Cardiac muscle cell (in vitro differentiated cells and primary cell): Measurements from ENCODE around the gene EIF2A. TPM values are rescaled to one million over a fixed set of nuclear protein-coding genes. Genes with fewer than 3 reads are reported as not detected.

Experiments used
- DNase-seq, 2 donors: peaks; one replicate each; pipeline versions ENCODE4 v3.0.0 to v3.0.0-alpha.2; 2010 to 2017; ENCODE audit warnings: low read depth in 1 of 2, low spot score in 1 of 2
- H3K27ac ChIP-seq: fragments of 200-600 bp; sonication (generic); 2 replicates; pipeline ENCODE4 v1.5.1; 2016
- H3K27me3 ChIP-seq: fragments of 200-600 bp; sonication (generic); 2 replicates; pipeline ENCODE4 v1.6.0; 2016; ENCODE audit warnings: control low read depth
- H3K36me3 ChIP-seq: fragments of 200-600 bp; sonication (generic); 2 replicates; pipeline ENCODE4 v1.5.1; 2016; ENCODE audit warnings: control low read depth
- H3K4me1 ChIP-seq: fragments of 200-600 bp; sonication (generic); 2 replicates; pipeline ENCODE4 v1.8.1; 2017; ENCODE audit warnings: low read depth, mild to moderate bottlenecking, mixed run types
- H3K4me3 ChIP-seq: fragments of 200-600 bp; sonication (generic); 2 replicates; pipeline ENCODE4 v1.5.1; 2016; ENCODE audit warnings: mild to moderate bottlenecking
- H3K9me3 ChIP-seq: fragments of 200-600 bp; sonication (generic); 2 replicates; pipeline ENCODE4 v1.5.1; 2017; ENCODE audit warnings: low read depth, mild to moderate bottlenecking, control low read depth
- polyA plus RNA-seq: library from polyadenylated mRNA; unstranded; fragments of >200 nt; fragmentation: Nextera tagmentation; extraction: Ambion mirVana; gene quantifications from 2 replicates; pipeline ENCODE4 v1.2.1, GENCODE V29; 2016
- total RNA-seq: library from RNA; depleted of rRNA; stranded (reverse); fragments of >200 nt; gene quantifications from 2 replicates; pipeline ENCODE4 v1.2.3, GENCODE V29; 2016
- TF ChIP-seq, protein P1 (sequence below): IDR thresholded peaks from 2 replicates; pipeline ENCODE4 v1.5.1; 2012; ENCODE audit warnings: low read depth, mild to moderate bottlenecking, low read length

The EIF2A gene
- total and polyA plus RNA-seq, 2 experiments from 2014 or later = 40.5 to 49.5 TPM

DNA sequence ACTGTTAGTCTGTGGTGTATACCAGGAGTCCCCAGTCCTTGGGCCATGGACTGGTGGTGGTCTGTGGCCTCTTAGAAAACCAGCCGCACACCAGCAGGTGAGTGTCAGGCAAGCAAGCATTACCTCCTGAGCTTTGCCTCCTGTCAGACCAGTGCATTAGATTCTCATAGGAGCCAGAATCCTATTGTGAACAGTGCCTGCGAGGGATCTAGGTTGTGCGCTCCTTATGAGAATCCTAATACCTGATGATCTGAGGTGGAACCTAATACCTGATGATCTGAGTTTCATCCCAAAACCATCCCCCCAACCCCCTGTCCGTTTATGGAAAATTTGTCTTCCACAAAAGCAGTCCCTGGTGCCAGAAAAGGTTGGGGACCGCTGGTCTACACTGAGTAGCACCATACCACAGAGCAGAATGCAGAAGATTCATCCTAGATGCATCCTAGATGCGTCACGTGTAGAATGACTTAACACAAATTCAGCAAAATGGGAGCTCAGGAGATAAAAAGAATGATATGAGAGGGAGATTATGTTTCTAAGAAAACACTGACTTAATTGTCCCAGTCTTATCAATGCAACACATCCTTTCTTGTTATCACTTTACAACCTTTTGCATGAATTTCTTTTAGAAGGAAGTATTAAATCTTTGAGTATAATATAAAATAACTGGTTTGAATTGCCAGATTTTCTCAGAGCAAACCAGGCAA is 85.1 kb downstream of the EIF2A start:
- TF ChIP-seq, protein P1, sequence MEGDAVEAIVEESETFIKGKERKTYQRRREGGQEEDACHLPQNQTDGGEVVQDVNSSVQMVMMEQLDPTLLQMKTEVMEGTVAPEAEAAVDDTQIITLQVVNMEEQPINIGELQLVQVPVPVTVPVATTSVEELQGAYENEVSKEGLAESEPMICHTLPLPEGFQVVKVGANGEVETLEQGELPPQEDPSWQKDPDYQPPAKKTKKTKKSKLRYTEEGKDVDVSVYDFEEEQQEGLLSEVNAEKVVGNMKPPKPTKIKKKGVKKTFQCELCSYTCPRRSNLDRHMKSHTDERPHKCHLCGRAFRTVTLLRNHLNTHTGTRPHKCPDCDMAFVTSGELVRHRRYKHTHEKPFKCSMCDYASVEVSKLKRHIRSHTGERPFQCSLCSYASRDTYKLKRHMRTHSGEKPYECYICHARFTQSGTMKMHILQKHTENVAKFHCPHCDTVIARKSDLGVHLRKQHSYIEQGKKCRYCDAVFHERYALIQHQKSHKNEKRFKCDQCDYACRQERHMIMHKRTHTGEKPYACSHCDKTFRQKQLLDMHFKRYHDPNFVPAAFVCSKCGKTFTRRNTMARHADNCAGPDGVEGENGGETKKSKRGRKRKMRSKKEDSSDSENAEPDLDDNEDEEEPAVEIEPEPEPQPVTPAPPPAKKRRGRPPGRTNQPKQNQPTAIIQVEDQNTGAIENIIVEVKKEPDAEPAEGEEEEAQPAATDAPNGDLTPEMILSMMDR = no peak
- Histone ChIP-seq H3K9me3 (no peaks in the 10 kb centered on the region), H3K27ac (peak overlapping the region; percentile 25), H3K4me3 (no peak overlapping the region), H3K27me3 (no peaks in the 10 kb centered on the region), H3K36me3 (peaks cover 17% of the 10 kb centered on the region), H3K4me1 (no peaks in the 10 kb centered on the region)
- DNase-seq = no peak

DNA sequence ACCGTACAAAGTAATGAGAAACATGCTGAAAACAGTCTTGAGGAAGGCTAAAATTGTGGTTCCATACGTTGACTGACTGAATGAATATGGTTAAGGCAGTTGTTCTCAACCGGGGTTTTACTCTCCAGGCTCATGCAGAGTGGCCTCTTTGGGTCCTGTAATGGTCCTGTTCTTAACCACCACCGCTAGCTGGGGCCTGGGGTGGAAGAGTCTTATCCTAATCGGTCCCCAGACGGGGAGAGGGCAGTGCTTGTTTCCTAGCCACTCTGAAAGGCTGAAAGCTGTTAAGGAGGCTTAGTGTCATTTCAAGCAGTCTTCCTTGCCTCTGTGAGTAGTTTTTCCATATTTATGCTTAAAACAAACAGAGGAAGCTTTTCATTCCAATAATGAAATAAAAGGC is 88.5 kb downstream of the EIF2A start:
- Histone ChIP-seq H3K9me3 (no peaks in the 10 kb centered on the region), H3K27ac (no peak overlapping the region), H3K4me1 (no peaks in the 10 kb centered on the region), H3K36me3 (peaks cover 6% of the 10 kb centered on the region), H3K4me3 (no peak overlapping the region), H3K27me3 (no peaks in the 10 kb centered on the region)
- no peak for DNase-seq
- TF ChIP-seq, protein P1 = no peak

DNA sequence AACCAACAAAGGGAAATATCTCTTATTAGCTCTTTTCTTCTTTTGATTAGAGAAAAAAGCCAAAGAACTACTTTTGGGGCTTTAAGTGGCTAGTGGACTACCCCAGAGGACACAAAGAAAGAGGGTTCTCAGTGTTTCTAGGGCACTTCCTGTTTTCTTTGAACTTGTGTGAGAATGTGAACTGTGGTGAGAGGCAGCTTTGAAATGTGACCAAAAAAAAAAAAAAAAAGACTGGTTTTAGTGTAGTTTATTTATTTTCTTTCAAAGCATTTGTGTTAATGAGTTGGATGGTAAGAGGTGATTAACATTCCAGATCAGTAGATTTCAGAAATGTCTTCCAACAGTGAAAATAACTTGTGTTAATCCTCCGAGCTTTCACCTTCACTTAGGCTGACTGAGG is 88.9 kb downstream of the EIF2A start:
- no peaks in the 10 kb centered on the region for H3K9me3 ChIP-seq
- H3K27me3 ChIP-seq = no peaks in the 10 kb centered on the region
- TF ChIP-seq, protein P1 = no peak
- peaks cover 2% of the 10 kb centered on the region for H3K36me3 ChIP-seq
- no peak overlapping the region for H3K4me3 ChIP-seq
- H3K27ac ChIP-seq = no peak overlapping the region
- no peaks in the 10 kb centered on the region for H3K4me1 ChIP-seq
- DNase-seq = peak in 1 of 2 donors; percentile 18

Other genes with a start within 250 kb of the EIF2A start
- 12.8 and 25.6 TPM in 2 replicates for gene TSC22D2, start 138.5 kb upstream of the EIF2A start, total RNA-seq
- gene TSC22D2, start 138.5 kb upstream of the EIF2A start, polyA plus RNA-seq = 22.6 and 29.1 TPM in 2 replicates
- 208 and 252 TPM in 2 replicates for gene SERP1, start 291 bp upstream of the EIF2A start, total RNA-seq
- 73.4 and 76.0 TPM in 2 replicates for gene SERP1, start 291 bp upstream of the EIF2A start, polyA plus RNA-seq
- 69.3 and 74.7 TPM in 2 replicates for gene SELENOT, start 56.5 kb downstream of the EIF2A start, total RNA-seq
- 197 and 199 TPM in 2 replicates for gene SELENOT, start 56.5 kb downstream of the EIF2A start, polyA plus RNA-seq
- 0.18 TPM in 1 of 2 replicates, not detected in the other for gene ERICH6, start 157.1 kb downstream of the EIF2A start, total RNA-seq
- gene ERICH6, start 157.1 kb downstream of the EIF2A start, polyA plus RNA-seq = 0.44 and 0.55 TPM in 2 replicates
- gene SIAH2, start 216.4 kb downstream of the EIF2A start, total RNA-seq = 39.6 and 65.7 TPM in 2 replicates
- 49.7 and 66.0 TPM in 2 replicates for gene SIAH2, start 216.4 kb downstream of the EIF2A start, polyA plus RNA-seq